GM13977 (cell line): ENCODE data around the gene RNGTT.
A peak's percentile ranks its signal among the peaks of the same experiment; 100 is the strongest.

Source experiments
- DNase-seq: peaks from one replicate; pipeline ENCODE4 v3.0.0; 2012; ENCODE audit warnings: low spot score
- in situ Hi-C: fragments of 300-500 bp; cut with MboI; formaldehyde crosslinking; loops from one replicate; pipeline ENCODE4 v1.12.0; 2022; ENCODE audit warnings: low sequenced_read_pairs, low pct_unique_long_range_greater_than_20kb, mixed read lengths, inconsistent platforms; ENCODE audit not compliant: unreplicated experiment
- TF ChIP-seq, protein P1 (sequence below): IDR thresholded peaks from 2 replicates; pipeline ENCODE4 v1.5.1; 2012; ENCODE audit warnings: mild to moderate bottlenecking, control low read depth; ENCODE audit not compliant: insufficient read depth; ENCODE audit errors: extremely low read depth, missing control alignments

RNGTT gene

DNA sequence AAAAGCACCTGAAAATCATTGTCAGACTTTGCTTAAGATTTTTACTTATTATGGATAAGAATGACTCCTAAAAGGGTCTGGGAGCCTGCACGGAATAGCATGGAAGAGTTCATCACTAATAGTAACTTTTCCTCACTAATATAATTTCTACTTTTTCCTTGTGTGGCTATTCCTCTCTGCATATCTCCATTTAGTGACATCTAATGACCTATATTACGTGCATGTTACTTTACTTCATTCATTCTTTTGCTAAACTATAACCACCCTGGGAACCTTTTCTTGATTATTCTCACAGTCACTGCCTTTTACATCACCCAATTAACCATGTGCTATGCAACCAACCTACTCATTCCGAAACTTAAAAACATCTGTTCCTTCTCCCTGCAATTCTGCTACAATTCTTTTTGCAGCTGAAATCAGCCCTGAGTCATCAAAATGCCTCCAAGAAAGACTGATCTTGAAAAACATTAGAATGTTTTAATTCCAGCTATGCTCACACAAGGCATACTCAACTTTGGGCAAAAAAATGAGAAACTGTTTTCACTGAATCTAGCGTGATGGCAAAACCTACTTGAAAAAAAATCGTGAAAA is 313.3 kb downstream of the RNGTT start:
- TF ChIP-seq, protein P1, sequence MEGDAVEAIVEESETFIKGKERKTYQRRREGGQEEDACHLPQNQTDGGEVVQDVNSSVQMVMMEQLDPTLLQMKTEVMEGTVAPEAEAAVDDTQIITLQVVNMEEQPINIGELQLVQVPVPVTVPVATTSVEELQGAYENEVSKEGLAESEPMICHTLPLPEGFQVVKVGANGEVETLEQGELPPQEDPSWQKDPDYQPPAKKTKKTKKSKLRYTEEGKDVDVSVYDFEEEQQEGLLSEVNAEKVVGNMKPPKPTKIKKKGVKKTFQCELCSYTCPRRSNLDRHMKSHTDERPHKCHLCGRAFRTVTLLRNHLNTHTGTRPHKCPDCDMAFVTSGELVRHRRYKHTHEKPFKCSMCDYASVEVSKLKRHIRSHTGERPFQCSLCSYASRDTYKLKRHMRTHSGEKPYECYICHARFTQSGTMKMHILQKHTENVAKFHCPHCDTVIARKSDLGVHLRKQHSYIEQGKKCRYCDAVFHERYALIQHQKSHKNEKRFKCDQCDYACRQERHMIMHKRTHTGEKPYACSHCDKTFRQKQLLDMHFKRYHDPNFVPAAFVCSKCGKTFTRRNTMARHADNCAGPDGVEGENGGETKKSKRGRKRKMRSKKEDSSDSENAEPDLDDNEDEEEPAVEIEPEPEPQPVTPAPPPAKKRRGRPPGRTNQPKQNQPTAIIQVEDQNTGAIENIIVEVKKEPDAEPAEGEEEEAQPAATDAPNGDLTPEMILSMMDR: no peak
- in situ Hi-C loops: no loop called here
- DNase-seq: peak; percentile 40

DNA sequence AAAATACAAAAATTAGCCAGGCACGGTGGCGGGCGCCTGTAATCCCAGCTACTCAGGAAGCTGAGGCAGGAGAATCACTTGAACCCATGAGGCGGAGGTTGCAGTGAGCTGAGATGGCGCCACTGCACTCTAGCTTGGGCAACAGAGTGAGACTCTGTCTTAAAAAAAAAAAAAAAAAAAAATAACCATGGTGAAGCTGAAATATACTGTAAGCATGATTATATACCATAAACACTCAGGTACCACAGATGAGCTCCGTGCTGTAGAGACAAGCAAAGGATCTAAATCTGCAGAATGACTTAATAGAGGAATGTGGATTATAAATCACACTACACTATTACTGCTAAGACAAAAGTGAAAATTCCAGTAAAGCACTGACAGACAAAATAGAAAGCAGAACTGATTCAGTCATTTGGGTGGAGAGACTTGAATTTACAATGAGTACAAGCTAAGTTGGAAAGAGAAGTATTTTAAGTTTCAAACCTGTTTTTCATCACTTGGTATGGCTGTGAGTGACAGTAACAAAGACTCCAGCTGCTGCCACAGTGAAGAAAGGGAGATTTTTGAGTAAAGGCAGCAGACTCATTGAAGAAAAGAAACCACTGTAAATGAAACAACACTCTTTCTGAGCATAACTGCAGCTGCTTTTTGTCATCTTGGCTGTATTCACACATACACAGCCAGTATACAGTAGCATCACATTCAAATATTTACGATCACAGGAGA is 322.1 kb downstream of the RNGTT start:
- peak; percentile 23 for DNase-seq
- TF ChIP-seq, protein P1: no peak

DNA sequence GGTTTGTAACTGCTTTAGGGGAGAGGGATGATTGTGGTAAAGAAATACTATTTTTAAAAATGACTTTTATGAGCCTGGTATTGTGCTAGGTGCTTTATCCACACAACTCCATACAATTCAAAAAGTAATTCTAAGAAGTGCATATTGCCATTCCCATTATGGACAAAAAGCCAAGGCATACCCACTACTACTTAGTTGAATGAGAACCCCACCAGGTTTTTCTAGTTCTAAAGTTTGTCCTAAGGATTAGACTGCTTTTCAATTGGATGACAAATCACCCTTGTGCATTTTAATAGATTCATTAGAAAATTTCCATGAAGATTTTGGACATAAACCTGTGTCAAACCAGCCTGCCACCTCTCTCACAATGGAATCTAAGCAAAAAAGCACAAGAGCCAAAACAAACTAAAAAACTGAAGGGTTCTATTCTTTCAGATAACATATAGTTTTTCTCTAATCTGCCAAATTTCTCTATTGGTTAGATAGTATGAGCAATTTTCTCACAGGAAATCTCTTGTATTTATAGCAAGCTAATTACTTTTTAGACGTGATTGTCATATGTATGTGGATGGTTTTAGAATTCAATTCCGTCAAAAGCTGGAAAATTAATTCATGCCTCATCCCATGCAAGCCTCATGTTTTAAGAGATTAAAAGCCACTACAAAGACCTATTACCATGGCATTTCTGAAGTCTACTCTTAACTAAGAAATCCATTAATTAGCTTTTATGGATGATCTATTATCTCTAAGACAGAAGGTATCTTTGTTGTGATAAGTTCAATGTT is 325.5 kb downstream of the RNGTT start:
- DNase-seq: no peak
- in situ Hi-C loops: no loop called here
- TF ChIP-seq, protein P1: no peak

More for the DNA sequence above, 322.1 kb downstream of the RNGTT start:
- in situ Hi-C loops: no loop called here

DNA sequence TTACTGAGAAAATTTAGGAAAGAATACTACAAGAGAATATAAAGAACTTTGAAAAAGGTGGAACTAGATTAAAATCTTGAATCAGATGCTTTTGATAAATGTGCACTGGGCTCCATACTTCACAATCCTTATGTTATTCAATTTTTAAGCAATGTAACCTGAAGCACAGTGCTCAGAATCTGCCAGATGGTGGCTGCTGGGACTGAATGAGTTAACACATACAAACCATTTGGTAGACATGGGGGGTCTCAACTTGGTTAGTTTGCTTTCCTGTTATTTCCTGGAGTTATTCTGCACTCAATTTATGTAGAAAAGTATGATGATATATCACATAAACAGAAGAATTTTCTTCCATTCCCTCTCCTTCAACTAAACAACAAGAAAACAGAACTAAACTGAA is 326.5 kb downstream of the RNGTT start:
- no peak for DNase-seq
- TF ChIP-seq, protein P1: no peak
- in situ Hi-C loops: no loop called here

DNA sequence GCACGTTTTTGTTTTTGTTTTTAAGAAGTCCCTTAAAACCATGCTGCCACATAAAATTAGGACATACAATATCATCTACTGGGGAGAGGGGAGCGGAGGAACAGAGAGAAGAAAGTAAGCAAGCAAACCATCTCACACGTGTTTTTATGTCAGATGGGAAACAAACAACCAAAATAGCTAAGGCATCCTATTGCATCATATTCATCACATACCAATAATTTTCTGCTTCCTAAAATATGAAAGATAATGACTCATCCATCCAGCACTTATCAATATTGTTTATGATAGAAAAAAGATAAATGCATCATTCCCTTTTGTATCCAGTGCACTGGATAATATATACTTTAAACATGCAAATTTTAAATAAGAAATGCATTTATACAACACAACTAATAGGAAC is 329.6 kb downstream of the RNGTT start:
- TF ChIP-seq, protein P1: no peak
- in situ Hi-C loops: no loop called here
- no peak for DNase-seq

DNA sequence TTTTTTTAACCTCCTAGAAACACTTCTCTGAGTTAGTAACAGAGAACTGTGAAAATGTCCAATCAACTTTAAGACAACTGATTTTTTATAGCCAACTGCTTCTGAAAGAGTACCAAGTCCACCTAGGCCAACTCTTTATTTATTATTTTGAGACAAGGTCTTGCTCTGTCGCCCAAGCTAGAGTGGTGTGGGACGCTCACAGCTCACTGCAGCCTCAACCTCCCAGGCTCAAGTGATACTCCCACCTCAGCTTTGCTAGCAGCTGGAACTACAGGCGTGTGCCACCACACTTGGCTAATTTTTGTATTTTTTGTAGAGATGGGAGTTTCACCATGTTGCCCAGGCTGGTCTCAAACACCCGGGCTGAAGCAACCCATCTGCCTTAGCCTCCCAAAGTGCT is 331.6 kb downstream of the RNGTT start:
- DNase-seq: no peak
- in situ Hi-C loops: no loop called here
- TF ChIP-seq, protein P1: no peak
